ENCODE data around the gene PHLDB2.

PHLDB2 gene

GRCh38 chr3:111926266-111926676 lies 67.2 kb downstream of the PHLDB2 start:
- no peak for DNase-seq (ENCODE audit: low spot score)

GRCh38 chr3:111928613-111929012 lies 69.5 kb downstream of the PHLDB2 start:
- no peak for DNase-seq (ENCODE audit: low spot score)

GRCh38 chr3:111929484-111929883 lies 70.4 kb downstream of the PHLDB2 start:
- DNase-seq (ENCODE audit: low spot score) = no peak

- no peak for DNase-seq (ENCODE audit: low spot score)
These were observed 73.9 kb downstream of the PHLDB2 start for GRCh38 chr3:111932946-111933345.

GRCh38 chr3:111936191-111936841 lies 77.3 kb downstream of the PHLDB2 start:
- peak; percentile 48 for DNase-seq (ENCODE audit: low spot score)

GRCh38 chr3:111936967-111937366 lies 77.9 kb downstream of the PHLDB2 start:
- no peak for DNase-seq (ENCODE audit: low spot score)

GRCh38 chr3:111937871-111938270 lies 78.8 kb downstream of the PHLDB2 start:
- DNase-seq (ENCODE audit: low spot score) = no peak

GRCh38 chr3:111939873-111940272 lies 80.8 kb downstream of the PHLDB2 start:
- no peak for DNase-seq (ENCODE audit: low spot score)

- DNase-seq (ENCODE audit: low spot score) = no peak
These were observed 84.5 kb downstream of the PHLDB2 start for GRCh38 chr3:111943533-111943932.

GRCh38 chr3:111944372-111944771 lies 85.3 kb downstream of the PHLDB2 start:
- no peak for DNase-seq (ENCODE audit: low spot score)

- DNase-seq (ENCODE audit: low spot score) = peak; percentile 16
These were observed 88.2 kb downstream of the PHLDB2 start for GRCh38 chr3:111947231-111947630.

- no peak for DNase-seq (ENCODE audit: low spot score)
These were observed 89.7 kb downstream of the PHLDB2 start for GRCh38 chr3:111948786-111949185.

GRCh38 chr3:111949712-111950111 lies 90.6 kb downstream of the PHLDB2 start:
- no peak for DNase-seq (ENCODE audit: low spot score)

GRCh38 chr3:111951032-111951431 lies 92.0 kb downstream of the PHLDB2 start:
- no peak for DNase-seq (ENCODE audit: low spot score)

GRCh38 chr3:111952086-111952485 lies 93.0 kb downstream of the PHLDB2 start:
- DNase-seq (ENCODE audit: low spot score) = no peak

GRCh38 chr3:111952866-111953450 lies 93.9 kb downstream of the PHLDB2 start:
- no peak for DNase-seq (ENCODE audit: low spot score)

- no peak for DNase-seq (ENCODE audit: low spot score)
These were observed 95.3 kb downstream of the PHLDB2 start for GRCh38 chr3:111954228-111954990.

GRCh38 chr3:111955876-111956275 lies 96.8 kb downstream of the PHLDB2 start:
- DNase-seq (ENCODE audit: low spot score) = no peak

- DNase-seq (ENCODE audit: low spot score) = no peak
These were observed 97.4 kb downstream of the PHLDB2 start for GRCh38 chr3:111956449-111956848.

GRCh38 chr3:111956995-111957734 lies 98.1 kb downstream of the PHLDB2 start:
- no peak for DNase-seq (ENCODE audit: low spot score)

GRCh38 chr3:111961461-111962164 lies 102.5 kb downstream of the PHLDB2 start:
- DNase-seq (ENCODE audit: low spot score) = no peak

GRCh38 chr3:111963424-111963823 lies 104.4 kb downstream of the PHLDB2 start:
- peak; percentile 25 for DNase-seq (ENCODE audit: low spot score)

Measured in AG08396 (cell line).